ENCODE results near the gene IFNL4. TPM values are rescaled to one million over a fixed set of nuclear protein-coding genes. Genes with fewer than 3 reads are reported as not detected.
"Not testable (repeated sequence)": the region's sequence is repeated elsewhere in the genome, so short reads cannot be mapped to it uniquely, and the experiment has no call there.

IFNL4 gene
- total and polyA plus RNA-seq, 2 experiments from 2014 or later = not detected

DNA sequence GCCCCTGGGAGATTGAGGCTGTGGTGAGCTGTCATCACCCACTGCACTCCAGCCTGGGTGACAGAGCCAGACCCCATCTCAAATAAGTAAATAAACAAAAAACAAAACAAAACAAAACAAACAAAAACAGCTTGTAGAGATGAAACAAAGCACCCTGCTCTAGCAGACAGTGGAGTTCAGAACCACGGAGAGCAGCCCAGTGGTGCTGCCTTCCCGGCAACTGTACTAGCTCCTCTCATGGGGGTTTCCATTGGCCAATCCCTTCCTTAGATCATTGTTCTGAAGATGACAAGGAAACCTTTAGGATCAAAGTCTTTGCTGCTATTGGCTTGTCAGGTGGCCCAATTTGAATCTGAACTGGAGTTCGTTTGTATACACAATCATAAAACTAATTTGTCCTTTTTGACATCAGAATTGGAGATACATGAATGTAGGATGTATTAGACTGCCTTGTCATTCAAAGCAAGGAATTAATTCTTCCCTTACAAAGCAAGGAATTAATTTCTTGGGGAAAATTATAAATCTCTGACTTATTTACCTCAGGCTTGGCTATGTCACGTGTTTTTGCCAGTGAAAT is 24.9 kb downstream of the IFNL4 start:
- Mint-ChIP-seq H3K4me3 (no peak overlapping the region), H3K27me3 (ENCODE audit: insufficient read depth, low read depth, poor library complexity) (peaks cover 5% of the 10 kb centered on the region), H3K4me1 (peaks cover 3% of the 10 kb centered on the region; the same call in 1 of the 3 replicates), H3K27ac (no peak overlapping the region), H3K36me3 (ENCODE audit: low read depth) (no peaks in the 10 kb centered on the region), H3K9me3 (0 out of 3 replicates have a peak, but pooled peaks cover 2% of the 10 kb centered on the region)
- no peaks in the 10 kb centered on the region for H3K36me3 ChIP-seq (ENCODE audit: insufficient read depth)
- H3K79me2 ChIP-seq (replicated peaks; ENCODE audit: insufficient read depth) = no peaks in the 10 kb centered on the region
- no peaks in the 10 kb centered on the region for H3K9me2 ChIP-seq (ENCODE audit: insufficient read depth)
- H3K4me3 ChIP-seq = no peak overlapping the region
- H4K20me1 ChIP-seq (replicated peaks; ENCODE audit: insufficient read depth) = no peaks in the 10 kb centered on the region
- H3K27me3 ChIP-seq (ENCODE audit: insufficient read depth) = 0 out of 2 replicates have a peak, but pooled peaks cover 4% of the 10 kb centered on the region
- no peaks in the 10 kb centered on the region for H3F3A ChIP-seq (replicated peaks; ENCODE audit: low read depth)
- TF ChIP-seq ZNF114 (CRISPR knock-in tag; IDR thresholded peaks at IDR 0.05) (no peak), POLR2AphosphoS5 (IDR thresholded peaks at IDR 0.05; ENCODE audit: low read depth) (no peak), STAT1 (IDR thresholded peaks at IDR 0.05; ENCODE audit: unreplicated experiment) (no peak), CREB1 (CRISPR knock-in tag; IDR thresholded peaks at IDR 0.05; ENCODE audit: low read depth) (peak; percentile 44), EZH2phosphoT487 (IDR thresholded peaks at IDR 0.05; ENCODE audit: unreplicated experiment) (no peak)
- TF ChIP-seq, protein P1, sequence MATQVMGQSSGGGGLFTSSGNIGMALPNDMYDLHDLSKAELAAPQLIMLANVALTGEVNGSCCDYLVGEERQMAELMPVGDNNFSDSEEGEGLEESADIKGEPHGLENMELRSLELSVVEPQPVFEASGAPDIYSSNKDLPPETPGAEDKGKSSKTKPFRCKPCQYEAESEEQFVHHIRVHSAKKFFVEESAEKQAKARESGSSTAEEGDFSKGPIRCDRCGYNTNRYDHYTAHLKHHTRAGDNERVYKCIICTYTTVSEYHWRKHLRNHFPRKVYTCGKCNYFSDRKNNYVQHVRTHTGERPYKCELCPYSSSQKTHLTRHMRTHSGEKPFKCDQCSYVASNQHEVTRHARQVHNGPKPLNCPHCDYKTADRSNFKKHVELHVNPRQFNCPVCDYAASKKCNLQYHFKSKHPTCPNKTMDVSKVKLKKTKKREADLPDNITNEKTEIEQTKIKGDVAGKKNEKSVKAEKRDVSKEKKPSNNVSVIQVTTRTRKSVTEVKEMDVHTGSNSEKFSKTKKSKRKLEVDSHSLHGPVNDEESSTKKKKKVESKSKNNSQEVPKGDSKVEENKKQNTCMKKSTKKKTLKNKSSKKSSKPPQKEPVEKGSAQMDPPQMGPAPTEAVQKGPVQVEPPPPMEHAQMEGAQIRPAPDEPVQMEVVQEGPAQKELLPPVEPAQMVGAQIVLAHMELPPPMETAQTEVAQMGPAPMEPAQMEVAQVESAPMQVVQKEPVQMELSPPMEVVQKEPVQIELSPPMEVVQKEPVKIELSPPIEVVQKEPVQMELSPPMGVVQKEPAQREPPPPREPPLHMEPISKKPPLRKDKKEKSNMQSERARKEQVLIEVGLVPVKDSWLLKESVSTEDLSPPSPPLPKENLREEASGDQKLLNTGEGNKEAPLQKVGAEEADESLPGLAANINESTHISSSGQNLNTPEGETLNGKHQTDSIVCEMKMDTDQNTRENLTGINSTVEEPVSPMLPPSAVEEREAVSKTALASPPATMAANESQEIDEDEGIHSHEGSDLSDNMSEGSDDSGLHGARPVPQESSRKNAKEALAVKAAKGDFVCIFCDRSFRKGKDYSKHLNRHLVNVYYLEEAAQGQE (IDR thresholded peaks at IDR 0.05; ENCODE audit: unreplicated experiment) = peak; percentile 85
- H3K27ac ChIP-seq (ENCODE audit: low read depth) = no peak overlapping the region
- DNase-seq (ENCODE audit: low spot score) (peak; percentile 89), ATAC-seq (peak; percentile 98)
- H3K4me2 ChIP-seq = no peak overlapping the region
- H2AFZ ChIP-seq = no peak overlapping the region
- no peaks in the 10 kb centered on the region for H3K4me1 ChIP-seq (ENCODE audit: insufficient read depth)

DNA sequence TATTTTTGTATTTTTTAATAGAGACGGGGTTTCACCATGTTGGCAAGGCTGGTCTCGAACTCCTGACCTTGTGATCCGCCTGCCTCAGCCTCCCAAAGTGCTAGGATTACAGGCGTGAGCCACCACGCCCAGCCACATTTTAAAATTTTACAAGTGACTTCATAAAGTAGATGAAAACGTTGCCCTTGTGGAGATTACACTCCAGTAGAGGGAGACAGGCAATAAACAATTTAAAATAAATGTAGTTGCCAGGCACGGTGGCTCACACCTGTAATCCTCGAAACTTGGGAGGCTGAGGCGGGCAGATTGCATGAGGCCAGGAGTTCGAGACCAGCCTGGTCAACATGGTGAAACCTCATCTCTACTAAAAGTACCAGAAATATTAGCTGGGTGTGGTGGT is 29.5 kb downstream of the IFNL4 start:
- peaks cover 12% of the 10 kb centered on the region for H3K9me3 Mint-ChIP-seq

More for the DNA sequence above, 29.5 kb downstream of the IFNL4 start:
- H3K27ac ChIP-seq (ENCODE audit: low read depth); ATAC-seq; H3K36me3 ChIP-seq (ENCODE audit: insufficient read depth); H3K36me3 Mint-ChIP-seq (ENCODE audit: low read depth); H3K4me3 Mint-ChIP-seq; H3K27ac Mint-ChIP-seq; H3K4me1 Mint-ChIP-seq; H2AFZ ChIP-seq; H3K4me3 ChIP-seq; H4K20me1 ChIP-seq (replicated peaks; ENCODE audit: insufficient read depth); H3K79me2 ChIP-seq (replicated peaks; ENCODE audit: insufficient read depth); H3K4me2 ChIP-seq; H3K27me3 Mint-ChIP-seq (ENCODE audit: insufficient read depth, low read depth, poor library complexity); H3K4me1 ChIP-seq (ENCODE audit: insufficient read depth); H3K27me3 ChIP-seq (ENCODE audit: insufficient read depth); H3K9me2 ChIP-seq (ENCODE audit: insufficient read depth); H3F3A ChIP-seq (replicated peaks; ENCODE audit: low read depth); DNase-seq (ENCODE audit: low spot score): not testable (repeated sequence)

All from GM23338 (cell line).